Heart left ventricle (tissue), 13 donors: ENCODE measurements around the gene MLLT3.

Experiments
- POLR2A ChIP-seq, 2 donors: fragments of 450-650 bp; IDR thresholded peaks; one replicate each; pipeline ENCODE4 v1.6.1; 2017; ENCODE audit warnings: antibody characterized with exemption in 2 of 2, mild to moderate bottlenecking in 2 of 2, moderate library complexity in 2 of 2
- TF ChIP-seq, protein P1 (sequence below), 12 donors: fragments of 200-600 bp; sonication (generic) in 4 of 12; IDR thresholded peaks; one replicate each; pipeline versions ENCODE4 v1.5.0 to v1.8.0; 2018 to 2022; ENCODE audit warnings: antibody characterized with exemption in 12 of 12, mild to moderate bottlenecking in 5 of 12
- donor health status: ischemic (EF 13 %, LVEDD 7.1; RV severe dilation, severe dysfunction).
- donor health status: DM: no; HTN: yes; CAD: no.
- donor health status: DM: no; HTN: no; CAD: no.
- donor health status: ischemic (EF 25% LVEDD 6.9; RV normal size, moderate dysfunction).
- donor health status: ischemic (EF 25% LVEDD 5.7; RV mildly dilated, moderate dysfunction).
- donor health status: ischemic (EF 35%, LVEDD 5.7; RV mildly dilated, moderate dysfunction).
- donor health status: nonischemic (EF 11% LVEDD 7.7; RV severe dilation, severe dysfunction).
- donor health status: DM: yes; HTN: yes; CAD: no.
- donor health status: PGD.
- donor health status: ischemic (EF 29% LVEDD 5.4; RV normal size, mild dysfunction).
- donor health status: nonischemic (EF 23%, LVEDD 6.1; RV moderate dilation, normal function).

DNA sequence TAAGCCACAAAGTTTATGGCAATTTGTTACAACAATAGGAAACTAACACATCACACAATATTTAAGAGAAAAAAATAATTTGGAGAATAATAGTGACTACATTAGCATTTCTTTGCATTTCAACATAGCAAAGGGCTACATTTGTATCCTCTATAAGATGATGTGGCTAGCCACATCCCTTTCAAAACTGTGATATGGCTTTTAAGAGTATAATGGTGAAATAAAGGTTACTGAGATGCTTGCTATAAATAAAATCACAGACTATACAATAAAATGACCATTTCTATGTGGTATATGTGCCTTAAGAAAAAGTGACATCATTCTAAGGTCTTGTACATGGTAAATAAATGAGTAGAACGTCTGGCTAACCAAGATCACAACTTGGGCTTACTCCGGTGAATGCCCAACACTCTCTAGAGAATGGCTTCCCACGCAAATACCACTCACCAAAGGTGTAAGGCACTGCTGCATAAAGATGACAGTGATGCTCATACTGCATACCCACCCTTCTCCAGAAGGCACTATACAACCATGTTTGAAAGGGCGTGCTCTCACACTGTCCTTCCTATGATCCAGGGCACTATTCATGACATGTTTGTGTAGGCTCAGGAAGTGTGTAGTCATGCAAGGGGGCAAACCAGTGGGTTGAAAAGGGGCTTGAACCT lies 286.5 kb downstream of the MLLT3 start:
- TF ChIP-seq, protein P1, sequence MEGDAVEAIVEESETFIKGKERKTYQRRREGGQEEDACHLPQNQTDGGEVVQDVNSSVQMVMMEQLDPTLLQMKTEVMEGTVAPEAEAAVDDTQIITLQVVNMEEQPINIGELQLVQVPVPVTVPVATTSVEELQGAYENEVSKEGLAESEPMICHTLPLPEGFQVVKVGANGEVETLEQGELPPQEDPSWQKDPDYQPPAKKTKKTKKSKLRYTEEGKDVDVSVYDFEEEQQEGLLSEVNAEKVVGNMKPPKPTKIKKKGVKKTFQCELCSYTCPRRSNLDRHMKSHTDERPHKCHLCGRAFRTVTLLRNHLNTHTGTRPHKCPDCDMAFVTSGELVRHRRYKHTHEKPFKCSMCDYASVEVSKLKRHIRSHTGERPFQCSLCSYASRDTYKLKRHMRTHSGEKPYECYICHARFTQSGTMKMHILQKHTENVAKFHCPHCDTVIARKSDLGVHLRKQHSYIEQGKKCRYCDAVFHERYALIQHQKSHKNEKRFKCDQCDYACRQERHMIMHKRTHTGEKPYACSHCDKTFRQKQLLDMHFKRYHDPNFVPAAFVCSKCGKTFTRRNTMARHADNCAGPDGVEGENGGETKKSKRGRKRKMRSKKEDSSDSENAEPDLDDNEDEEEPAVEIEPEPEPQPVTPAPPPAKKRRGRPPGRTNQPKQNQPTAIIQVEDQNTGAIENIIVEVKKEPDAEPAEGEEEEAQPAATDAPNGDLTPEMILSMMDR (IDR thresholded peaks at IDR 0.05) = no peak
- TF ChIP-seq POLR2A (IDR thresholded peaks at IDR 0.05) = no peak
